IPS DF 6.9 (cell line): Measurements from ENCODE around the gene FRMD7.
A peak's percentile ranks its signal among the peaks of the same experiment; 100 is the strongest.

Experiments used
- DNase-seq: peaks from one replicate; pipeline ENCODE4 v3.0.0-alpha.2; 2013; ENCODE audit warnings: low read depth, low spot score
- H3K27ac ChIP-seq: one replicate; pipeline ENCODE4 v1.5.1; 2013; ENCODE audit warnings: low read length, control low read depth
- H3K27me3 ChIP-seq: 2 replicates; pipeline ENCODE4 v1.6.1; 2013; ENCODE audit warnings: mild to moderate bottlenecking, low read length; ENCODE audit not compliant: control insufficient read depth, insufficient read depth
- H3K36me3 ChIP-seq: 2 replicates; pipeline ENCODE4 v1.6.1; 2013; ENCODE audit warnings: low read length; ENCODE audit not compliant: control insufficient read depth, insufficient read depth
- H3K4me1 ChIP-seq: 2 replicates; pipeline ENCODE4 v1.6.1; 2013; ENCODE audit warnings: low read length; ENCODE audit not compliant: control insufficient read depth, insufficient read depth
- H3K4me3 ChIP-seq: 2 replicates; pipeline ENCODE4 v1.5.1; 2013; ENCODE audit warnings: mild to moderate bottlenecking, low read length
- H3K9me3 ChIP-seq: 2 replicates; pipeline ENCODE4 v1.6.1; 2013; ENCODE audit warnings: low read length, inconsistent platforms; ENCODE audit not compliant: control insufficient read depth, insufficient read depth
- WGBS: extraction: QIAGEN DNeasy Blood & Tissue Kit; methylation state at CpG from one replicate; pipeline ENCODE4 v1.1.7; 2013; ENCODE audit warnings: mixed read lengths, missing lambda C conversion rate; ENCODE audit not compliant: insufficient read length, insufficient coverage; 5-methylcytosine and 5-hydroxymethylcytosine counted together

Gene FRMD7

GRCh38 chrX:132094164-132094563 is 33.7 kb downstream of the FRMD7 start:
- DNase-seq = no peak
- Histone ChIP-seq H3K27me3 (no peaks in the 10 kb centered on the region), H3K4me1 (no peaks in the 10 kb centered on the region), H3K27ac (no peak overlapping the region), H3K36me3 (no peaks in the 10 kb centered on the region), H3K4me3 (no peak overlapping the region), H3K9me3 (no peaks in the 10 kb centered on the region)
- WGBS = no CpG with 5 or more reads among the region's 2 CpGs

GRCh38 chrX:132093239-132093860 is 34.5 kb downstream of the FRMD7 start:
- H3K36me3 ChIP-seq = no peaks in the 10 kb centered on the region
- H3K4me1 ChIP-seq = no peaks in the 10 kb centered on the region
- DNase-seq = no peak
- no peaks in the 10 kb centered on the region for H3K9me3 ChIP-seq
- H3K4me3 ChIP-seq = no peak overlapping the region
- WGBS = no CpG with 5 or more reads among the region's 4 CpGs
- H3K27me3 ChIP-seq = no peaks in the 10 kb centered on the region
- no peak overlapping the region for H3K27ac ChIP-seq

DNA sequence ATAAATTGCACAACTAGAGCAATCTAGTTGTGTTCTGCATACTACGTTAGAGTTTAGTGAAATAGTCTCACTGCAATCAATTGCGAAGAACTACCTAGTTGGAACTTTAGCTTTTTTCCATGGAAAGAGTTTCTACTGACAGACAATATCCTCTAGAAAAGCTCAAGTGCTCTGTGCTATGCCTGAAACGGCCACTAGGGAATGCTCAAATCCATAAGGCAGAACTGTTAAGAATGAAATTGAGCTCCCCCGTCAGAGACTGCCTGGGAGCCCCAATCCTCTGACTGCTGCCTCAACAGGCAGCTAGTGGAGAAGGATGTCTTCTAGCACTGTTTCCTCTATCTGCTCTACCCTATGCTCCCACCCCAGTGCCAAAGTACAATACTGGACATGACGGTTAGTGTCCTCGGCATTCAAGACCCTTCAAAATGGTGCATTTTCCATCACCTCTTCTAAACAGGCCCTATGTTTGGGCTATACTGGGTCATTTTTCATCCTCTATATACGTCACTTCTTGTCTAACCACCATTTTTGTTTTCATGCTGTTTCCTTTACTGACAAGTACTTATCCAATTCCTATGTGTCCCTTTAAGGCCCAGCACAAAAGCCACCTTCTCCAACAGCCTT is 35.3 kb downstream of the FRMD7 start:
- peak; percentile 39 for DNase-seq
- no peak overlapping the region for H3K27ac ChIP-seq
- H3K9me3 ChIP-seq = no peaks in the 10 kb centered on the region
- H3K4me3 ChIP-seq = no peak overlapping the region
- H3K27me3 ChIP-seq = no peaks in the 10 kb centered on the region
- H3K4me1 ChIP-seq = no peaks in the 10 kb centered on the region
- no CpG with 5 or more reads among the region's 7 CpGs for WGBS
- no peaks in the 10 kb centered on the region for H3K36me3 ChIP-seq

DNA sequence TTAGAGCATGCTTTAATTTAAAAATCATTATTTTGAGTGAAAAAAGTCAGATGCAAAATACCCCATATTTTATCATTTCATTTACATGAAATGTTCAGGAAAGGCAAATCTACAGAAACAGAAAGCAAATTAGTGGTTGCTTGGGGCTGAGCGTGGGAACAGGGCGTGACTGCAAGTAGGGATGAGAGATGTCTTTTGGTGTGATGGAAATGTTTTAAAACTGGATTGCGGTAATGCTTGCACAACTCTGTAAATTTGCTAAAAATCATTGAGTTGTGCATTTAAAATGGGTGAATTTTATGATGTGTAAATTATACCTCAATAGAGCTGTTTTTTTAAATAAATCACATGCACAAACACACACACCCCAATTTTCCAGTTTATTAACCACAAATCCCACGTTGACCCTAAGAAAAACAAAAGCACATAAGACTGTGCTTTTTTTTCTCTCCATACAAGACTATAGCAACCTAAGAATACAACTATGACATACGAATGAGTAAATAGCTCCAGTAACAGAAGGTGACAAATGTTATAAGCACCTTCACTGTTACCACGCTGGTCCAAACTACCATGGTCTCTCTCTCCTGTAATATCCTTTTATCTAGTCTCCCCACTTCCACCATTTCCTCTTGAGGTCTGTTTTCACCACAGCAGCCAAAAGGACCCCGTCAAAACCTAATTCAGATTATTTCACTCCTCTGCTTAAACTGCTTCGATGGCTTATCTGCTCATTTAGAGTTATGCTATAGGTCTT is 37.2 kb downstream of the FRMD7 start:
- no peaks in the 10 kb centered on the region for H3K27me3 ChIP-seq
- no peaks in the 10 kb centered on the region for H3K9me3 ChIP-seq

DNA sequence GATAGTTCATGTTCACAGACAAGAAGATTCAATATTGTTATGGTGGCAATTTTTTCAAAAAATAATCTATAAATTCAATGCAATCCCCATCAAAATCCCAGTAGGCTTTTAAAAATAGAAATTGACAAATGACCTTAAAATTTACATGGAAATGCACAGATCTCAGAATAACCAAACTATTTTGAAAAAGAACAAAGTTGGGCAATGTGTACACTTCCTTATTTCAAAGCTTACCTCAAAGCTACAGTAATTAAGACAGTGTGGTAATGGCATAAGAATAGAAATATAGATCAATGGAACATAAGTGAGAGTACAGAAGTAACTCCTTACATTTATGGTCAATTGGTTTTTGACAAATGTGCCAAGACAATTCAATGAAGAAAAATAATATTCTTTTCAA is 39.0 kb downstream of the FRMD7 start:
- H3K36me3 ChIP-seq = no peaks in the 10 kb centered on the region

More for the DNA sequence above, 37.2 kb downstream of the FRMD7 start:
- no peaks in the 10 kb centered on the region for H3K36me3 ChIP-seq
- H3K4me3 ChIP-seq = no peak overlapping the region
- no peak for DNase-seq
- WGBS = no CpG with 5 or more reads among the region's 8 CpGs
- H3K27ac ChIP-seq = no peak overlapping the region
- no peaks in the 10 kb centered on the region for H3K4me1 ChIP-seq

GRCh38 chrX:132086672-132087071 is 41.1 kb downstream of the FRMD7 start:
- DNase-seq = no peak
- H3K27me3 ChIP-seq = no peaks in the 10 kb centered on the region
- H3K4me3 ChIP-seq = no peak overlapping the region
- WGBS = no CpG with 5 or more reads among the region's 2 CpGs
- H3K9me3 ChIP-seq = no peaks in the 10 kb centered on the region
- no peaks in the 10 kb centered on the region for H3K36me3 ChIP-seq
- H3K27ac ChIP-seq = no peak overlapping the region
- H3K4me1 ChIP-seq = no peaks in the 10 kb centered on the region

More for the DNA sequence above, 39.0 kb downstream of the FRMD7 start:
- Histone ChIP-seq H3K27me3 (no peaks in the 10 kb centered on the region), H3K4me1 (no peaks in the 10 kb centered on the region), H3K9me3 (no peaks in the 10 kb centered on the region), H3K27ac (no peak overlapping the region), H3K4me3 (no peak overlapping the region)
- no peak for DNase-seq

DNA sequence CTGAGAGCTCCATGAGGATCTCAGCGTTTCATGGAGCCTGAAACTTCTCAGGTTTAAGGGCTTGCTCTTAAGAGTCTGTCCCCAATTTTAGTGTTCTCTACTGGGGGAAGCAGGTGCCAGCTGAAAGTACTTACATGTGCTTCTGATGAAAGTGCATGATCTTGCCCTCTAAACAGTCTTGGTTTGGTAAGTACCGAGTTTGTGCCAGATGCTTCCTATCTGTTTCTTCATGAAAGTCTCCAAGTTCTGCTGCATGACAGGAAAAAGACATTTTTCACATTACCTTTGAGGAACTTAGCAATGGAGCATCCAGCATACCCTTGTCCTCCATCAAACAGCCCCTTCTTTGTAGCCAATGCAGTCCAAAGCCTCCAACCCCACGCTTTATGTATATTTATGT is 42.0 kb downstream of the FRMD7 start:
- Histone ChIP-seq H3K27me3 (no peaks in the 10 kb centered on the region), H3K27ac (no peak overlapping the region), H3K36me3 (no peaks in the 10 kb centered on the region), H3K9me3 (no peaks in the 10 kb centered on the region), H3K4me1 (no peaks in the 10 kb centered on the region), H3K4me3 (no peak overlapping the region)
- no CpG with 5 or more reads among the region's 3 CpGs for WGBS
- DNase-seq = no peak

- H3K4me1 ChIP-seq = no peaks in the 10 kb centered on the region
- no CpG with 5 or more reads among the region's 3 CpGs for WGBS
- no peaks in the 10 kb centered on the region for H3K27me3 ChIP-seq
- no peaks in the 10 kb centered on the region; the same call in 1 of the 2 replicates for H3K36me3 ChIP-seq
- no peak overlapping the region for H3K4me3 ChIP-seq
- no peaks in the 10 kb centered on the region for H3K9me3 ChIP-seq
- no peak for DNase-seq
- H3K27ac ChIP-seq = no peak overlapping the region
Observed at GRCh38 chrX:132077912-132078311, 49.9 kb downstream of the FRMD7 start.

DNA sequence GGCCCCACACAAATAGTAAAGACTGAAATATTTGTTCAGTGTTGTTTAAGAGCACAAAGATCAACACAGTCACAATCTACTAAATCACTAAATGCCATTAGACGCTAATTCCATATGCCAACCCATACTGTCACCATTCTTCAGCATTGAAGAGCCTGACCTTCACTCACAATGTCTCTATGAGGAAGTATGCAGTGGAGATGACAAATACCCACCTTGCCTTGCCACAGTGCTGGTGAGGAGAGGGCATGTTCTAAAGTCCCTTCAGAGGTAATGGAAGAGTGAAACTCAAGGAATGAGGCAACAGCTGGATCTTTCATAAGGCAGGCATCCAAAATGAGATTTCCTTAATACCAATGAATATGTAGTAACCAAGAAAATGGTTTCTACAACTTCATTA is 50.4 kb downstream of the FRMD7 start:
- Histone ChIP-seq H3K4me1 (no peaks in the 10 kb centered on the region), H3K9me3 (no peaks in the 10 kb centered on the region), H3K36me3 (no peaks in the 10 kb centered on the region; the same call in 1 of the 2 replicates), H3K4me3 (no peak overlapping the region), H3K27me3 (no peaks in the 10 kb centered on the region), H3K27ac (no peak overlapping the region)
- no CpG with 5 or more reads among the region's 1 CpG for WGBS
- DNase-seq = no peak

DNA sequence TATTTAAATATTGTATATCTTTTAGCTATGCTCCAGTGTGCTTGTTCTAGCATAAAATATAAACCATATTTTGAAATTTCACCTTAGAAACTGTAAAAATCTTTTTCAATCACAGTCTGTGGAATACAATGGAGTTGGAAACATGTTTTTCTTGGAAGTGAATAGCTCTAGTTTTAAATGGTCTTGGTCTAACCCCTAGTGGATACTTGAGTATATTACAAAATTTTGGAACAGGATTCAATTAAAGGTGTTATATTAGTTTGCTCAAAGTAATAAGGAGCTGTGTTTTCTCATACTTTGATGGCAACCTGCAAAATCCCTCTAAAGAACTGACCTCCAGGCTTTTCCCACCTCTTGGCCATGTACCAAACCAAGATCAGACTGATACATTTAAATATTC is 56.6 kb downstream of the FRMD7 start:
- H3K4me1 ChIP-seq = no peaks in the 10 kb centered on the region
- no peak overlapping the region for H3K27ac ChIP-seq
- DNase-seq = no peak
- no peaks in the 10 kb centered on the region for H3K9me3 ChIP-seq
- no peak overlapping the region for H3K4me3 ChIP-seq
- H3K36me3 ChIP-seq = no peaks in the 10 kb centered on the region; the same call in 1 of the 2 replicates
- H3K27me3 ChIP-seq = no peaks in the 10 kb centered on the region
